GM08714 (cell line): ENCODE results near the gene ROBO1.

Source experiments
- H3K4me3 ChIP-seq: fragments of 200-500 bp; sonication (Bioruptor generic); 2 replicates; pipeline ENCODE4 v1.5.1; 2014; ENCODE audit warnings: mild to moderate bottlenecking, low read length, inconsistent platforms
- ZNF274 ChIP-seq: IDR thresholded peaks from 2 replicates; pipeline ENCODE4 v1.6.1; 2012; ENCODE audit warnings: mild to moderate bottlenecking, low read depth, low read length

Gene ROBO1

GRCh38 chr3:79632842-79633241 is 135.0 kb downstream of the ROBO1 start:
- H3K4me3 ChIP-seq, result no peak overlapping the region
- no peak for TF ChIP-seq ZNF274

GRCh38 chr3:79618883-79619282 is 148.9 kb downstream of the ROBO1 start:
- TF ChIP-seq ZNF274, result no peak
- no peak overlapping the region for H3K4me3 ChIP-seq

GRCh38 chr3:79606414-79606813 is 161.4 kb downstream of the ROBO1 start:
- no peak for TF ChIP-seq ZNF274
- H3K4me3 ChIP-seq, result no peak overlapping the region

- no peak overlapping the region for H3K4me3 ChIP-seq
- TF ChIP-seq ZNF274, result no peak
These were observed 163.1 kb downstream of the ROBO1 start for GRCh38 chr3:79604681-79605080.

- no peak overlapping the region for H3K4me3 ChIP-seq
- no peak for TF ChIP-seq ZNF274
These were observed 165.4 kb downstream of the ROBO1 start for GRCh38 chr3:79602385-79602784.

GRCh38 chr3:79598594-79598993 is 169.2 kb downstream of the ROBO1 start:
- no peak overlapping the region for H3K4me3 ChIP-seq
- TF ChIP-seq ZNF274, result no peak

- no peak for TF ChIP-seq ZNF274
- no peak overlapping the region for H3K4me3 ChIP-seq
These were observed 170.1 kb downstream of the ROBO1 start for GRCh38 chr3:79597709-79598108.

GRCh38 chr3:79587150-79587549 is 180.6 kb downstream of the ROBO1 start:
- TF ChIP-seq ZNF274, result no peak
- no peak overlapping the region for H3K4me3 ChIP-seq

- H3K4me3 ChIP-seq, result no peak overlapping the region
- no peak for TF ChIP-seq ZNF274
These were observed 181.6 kb downstream of the ROBO1 start for GRCh38 chr3:79586232-79586631.

- H3K4me3 ChIP-seq, result no peak overlapping the region
- no peak for TF ChIP-seq ZNF274
These were observed 194.9 kb downstream of the ROBO1 start for GRCh38 chr3:79572930-79573329.

GRCh38 chr3:79568938-79569337 is 198.9 kb downstream of the ROBO1 start:
- TF ChIP-seq ZNF274, result no peak
- no peak overlapping the region for H3K4me3 ChIP-seq

- no peak overlapping the region for H3K4me3 ChIP-seq
- no peak for TF ChIP-seq ZNF274
These were observed 203.6 kb downstream of the ROBO1 start for GRCh38 chr3:79564192-79564591.

- H3K4me3 ChIP-seq, result no peak overlapping the region
- TF ChIP-seq ZNF274, result no peak
These were observed 207.1 kb downstream of the ROBO1 start for GRCh38 chr3:79560698-79561097.

- no peak for TF ChIP-seq ZNF274
- no peak overlapping the region for H3K4me3 ChIP-seq
These were observed 208.9 kb downstream of the ROBO1 start for GRCh38 chr3:79558943-79559342.

GRCh38 chr3:79555655-79556054 is 212.1 kb downstream of the ROBO1 start:
- TF ChIP-seq ZNF274, result no peak
- no peak overlapping the region for H3K4me3 ChIP-seq

GRCh38 chr3:79551997-79552396 is 215.8 kb downstream of the ROBO1 start:
- TF ChIP-seq ZNF274, result no peak
- H3K4me3 ChIP-seq, result no peak overlapping the region
